Activated T-cell treated with anti-CD3 and anti-CD28 coated beads, Interleukin-2, amount 50 U/mL, for 72 hours (primary cell): ENCODE results near the gene GOLT1A. TPM values are rescaled to one million over a fixed set of nuclear protein-coding genes. Genes with fewer than 3 reads are reported as not detected.
A peak's percentile ranks its signal among the peaks of the same experiment; 100 is the strongest.

Experiments
- ATAC-seq, 2 donors: fragments of 150-1000 bp; cut with Tn5 transposase; replicated peaks in 1 of 2; 2 replicates each; pipeline ENCODE4 v1.10.0; 2021; ENCODE audit warnings: moderate library complexity in 2 of 2, mild to moderate bottlenecking in 1 of 2
- DNase-seq, 2 donors: peaks; one replicate each; pipeline ENCODE4 v3.0.0; 2021 to 2022; ENCODE audit warnings: mixed read lengths in 1 of 2
- H3K27ac Mint-ChIP-seq: one replicate; pipeline ENCODE4 v1.8.0; 2022; ENCODE audit warnings: mild to moderate bottlenecking, moderate library complexity, mixed read lengths
- H3K27me3 Mint-ChIP-seq: one replicate; pipeline ENCODE4 v1.8.0; 2022; ENCODE audit warnings: low read depth, mixed read lengths
- H3K36me3 Mint-ChIP-seq, 2 donors: one replicate each; pipeline ENCODE4 v1.8.0; 2022; ENCODE audit warnings: mixed read lengths in 2 of 2, mild to moderate bottlenecking in 1 of 2; ENCODE audit not compliant: insufficient read depth in 2 of 2
- H3K4me1 Mint-ChIP-seq: one replicate; pipeline ENCODE4 v1.8.0; 2022; ENCODE audit warnings: low read depth, mixed read lengths
- H3K4me3 Mint-ChIP-seq, 2 donors: one replicate each; pipeline ENCODE4 v1.8.0; 2022; ENCODE audit warnings: mild to moderate bottlenecking in 2 of 2, mixed read lengths in 2 of 2, moderate library complexity in 2 of 2
- H3K9me3 Mint-ChIP-seq, 2 donors: one replicate each; pipeline ENCODE4 v1.8.0; 2022; ENCODE audit warnings: mixed read lengths in 2 of 2
- total RNA-seq, 2 donors: library from RNA; stranded (reverse); gene quantifications; one replicate each; pipeline ENCODE4 v1.2.3, GENCODE V29; 2022

The GOLT1A gene
- total RNA-seq, 2 donors from 2014 or later: 0.58 to 0.76 TPM

- no peak overlapping the region for H3K27ac Mint-ChIP-seq
- H3K4me3 Mint-ChIP-seq: no peak overlapping the region
- H3K4me1 Mint-ChIP-seq: no peaks in the 10 kb centered on the region
- DNase-seq (no peak), ATAC-seq (no peak)
- no peaks in the 10 kb centered on the region for H3K36me3 Mint-ChIP-seq
- no peaks in the 10 kb centered on the region for H3K9me3 Mint-ChIP-seq
- no peaks in the 10 kb centered on the region for H3K27me3 Mint-ChIP-seq
These were observed 8.4 kb upstream of the GOLT1A start for GRCh38 chr1:204222006-204222763.

GRCh38 chr1:204221271-204221670, 7.5 kb upstream of the GOLT1A start:
- Mint-ChIP-seq H3K27me3 (no peaks in the 10 kb centered on the region), H3K4me3 (no peak overlapping the region), H3K4me1 (no peaks in the 10 kb centered on the region), H3K27ac (no peak overlapping the region), H3K36me3 (no peaks in the 10 kb centered on the region), H3K9me3 (no peaks in the 10 kb centered on the region)
- ATAC-seq (no peak), DNase-seq (no peak)

DNA sequence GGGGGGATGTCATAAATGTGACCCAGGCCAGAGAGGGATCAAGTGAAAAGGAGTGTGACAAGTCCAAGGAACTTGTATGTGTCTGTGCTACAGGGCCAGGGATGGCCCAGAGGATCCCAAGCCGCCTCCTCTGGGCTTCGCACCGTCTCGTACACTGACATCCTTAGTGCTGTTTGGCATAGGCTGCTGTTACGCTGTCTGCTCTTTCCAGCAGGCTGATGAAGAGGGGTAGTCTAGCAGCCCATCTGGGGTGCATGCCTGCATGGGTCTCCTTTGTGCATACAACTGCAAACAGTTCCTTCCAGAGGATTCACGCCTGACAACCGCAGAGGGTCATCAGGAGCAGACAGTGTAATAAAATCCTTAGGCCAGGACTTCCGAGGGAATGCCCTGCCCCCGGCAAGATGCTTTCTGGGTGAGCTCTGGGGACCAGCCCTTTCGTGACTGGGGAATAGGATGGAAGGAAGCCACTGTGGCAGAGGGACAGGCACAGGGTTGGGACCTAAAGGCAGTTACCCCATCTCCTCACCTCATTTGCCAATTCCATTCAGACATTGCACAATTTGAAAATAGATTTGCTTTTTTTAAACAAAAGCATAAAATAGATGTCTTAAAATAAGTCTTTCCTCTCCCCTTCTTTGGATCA, 6.3 kb upstream of the GOLT1A start:
- Mint-ChIP-seq H3K36me3 (no peaks in the 10 kb centered on the region), H3K27me3 (no peaks in the 10 kb centered on the region), H3K4me1 (no peaks in the 10 kb centered on the region), H3K4me3 (no peak overlapping the region), H3K9me3 (no peaks in the 10 kb centered on the region), H3K27ac (no peak overlapping the region)
- ATAC-seq (no peak), DNase-seq (no peak)

- Mint-ChIP-seq H3K9me3 (no peaks in the 10 kb centered on the region), H3K27ac (no peak overlapping the region), H3K36me3 (no peaks in the 10 kb centered on the region), H3K4me1 (peaks cover 6% of the 10 kb centered on the region), H3K27me3 (no peaks in the 10 kb centered on the region), H3K4me3 (no peak overlapping the region)
- DNase-seq (no peak), ATAC-seq (no peak)
These were observed 4.8 kb upstream of the GOLT1A start for GRCh38 chr1:204218552-204218951.

- no peak overlapping the region for H3K4me3 Mint-ChIP-seq
- no peaks in the 10 kb centered on the region for H3K27me3 Mint-ChIP-seq
- H3K36me3 Mint-ChIP-seq: no peaks in the 10 kb centered on the region
- H3K27ac Mint-ChIP-seq: no peak overlapping the region
- H3K9me3 Mint-ChIP-seq: no peaks in the 10 kb centered on the region
- DNase-seq: no peak
- ATAC-seq: no peak
- H3K4me1 Mint-ChIP-seq: peaks cover 6% of the 10 kb centered on the region
These were observed 3.8 kb upstream of the GOLT1A start for GRCh38 chr1:204217648-204218000.

DNA sequence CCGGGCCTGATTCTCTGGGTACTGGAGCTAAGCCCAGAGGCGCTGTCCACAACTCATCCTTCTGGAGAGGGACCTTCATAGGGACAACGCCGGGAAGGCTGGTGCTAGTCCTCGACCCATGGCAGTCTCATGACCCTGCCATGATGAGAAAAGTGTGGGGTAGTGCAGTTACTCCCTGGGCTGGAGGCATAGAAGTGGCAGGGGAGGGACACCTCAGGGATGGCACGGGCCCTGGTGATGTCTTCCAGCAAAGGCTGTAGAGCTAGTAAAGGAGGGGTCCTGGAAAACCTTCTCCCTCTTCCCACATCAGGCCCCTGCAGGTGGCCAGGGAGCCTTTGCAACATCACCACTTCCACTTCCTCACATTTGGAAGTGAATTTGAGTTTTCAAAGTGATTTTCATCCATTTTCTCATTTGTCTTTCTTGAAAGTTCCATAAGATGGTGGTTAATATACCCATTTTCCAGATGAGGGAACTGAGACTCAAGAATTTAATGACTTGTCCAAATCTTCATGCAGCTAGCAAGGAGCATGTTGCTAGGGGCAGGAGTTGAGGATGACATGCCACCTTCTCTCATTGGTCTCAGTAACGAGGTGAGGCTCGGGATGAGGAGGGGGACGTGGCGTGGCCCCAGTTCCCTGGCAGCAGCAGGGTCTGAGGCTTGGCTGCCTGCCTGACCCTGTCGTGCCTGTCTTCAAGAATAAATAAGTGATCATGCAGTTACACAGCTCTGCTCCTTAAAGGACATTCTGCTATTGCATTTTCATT, 3.3 kb upstream of the GOLT1A start:
- Mint-ChIP-seq H3K9me3 (no peaks in the 10 kb centered on the region), H3K27ac (no peak overlapping the region), H3K4me1 (peaks cover 6% of the 10 kb centered on the region), H3K4me3 (no peak overlapping the region), H3K27me3 (no peaks in the 10 kb centered on the region), H3K36me3 (no peaks in the 10 kb centered on the region)
- ATAC-seq: no peak
- no peak for DNase-seq

DNA sequence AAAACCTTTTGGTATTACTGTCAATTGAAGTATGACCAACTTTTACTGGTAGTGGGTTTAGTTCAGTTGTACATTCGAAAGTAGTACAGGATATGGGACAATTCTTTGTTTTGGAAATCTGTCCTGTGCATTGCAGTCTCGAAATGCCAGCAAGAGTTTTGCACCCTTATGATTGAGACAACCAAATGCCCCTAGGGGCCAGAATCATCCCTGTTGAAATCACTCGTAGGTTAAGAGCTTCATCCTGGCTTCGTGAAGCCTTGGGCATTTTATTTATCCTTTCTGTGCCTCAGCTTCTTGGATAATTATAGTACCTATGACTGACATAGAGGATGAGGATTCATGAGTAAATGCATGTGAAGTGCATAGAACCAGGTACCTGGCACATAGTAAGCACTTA, 2.4 kb upstream of the GOLT1A start:
- H3K27me3 Mint-ChIP-seq: no peaks in the 10 kb centered on the region
- peaks cover 6% of the 10 kb centered on the region for H3K4me1 Mint-ChIP-seq
- H3K4me3 Mint-ChIP-seq: no peak overlapping the region
- H3K36me3 Mint-ChIP-seq: no peaks in the 10 kb centered on the region
- no peaks in the 10 kb centered on the region for H3K9me3 Mint-ChIP-seq
- no peak overlapping the region for H3K27ac Mint-ChIP-seq
- ATAC-seq (no peak), DNase-seq (no peak)

GRCh38 chr1:204212715-204213114, 1.1 kb downstream of the GOLT1A start:
- no peaks in the 10 kb centered on the region for H3K36me3 Mint-ChIP-seq
- H3K27me3 Mint-ChIP-seq: no peaks in the 10 kb centered on the region
- no peak overlapping the region for H3K27ac Mint-ChIP-seq
- no peak overlapping the region for H3K4me3 Mint-ChIP-seq
- H3K4me1 Mint-ChIP-seq: peaks cover 6% of the 10 kb centered on the region
- ATAC-seq: no peak
- no peaks in the 10 kb centered on the region for H3K9me3 Mint-ChIP-seq
- DNase-seq: no peak

DNA sequence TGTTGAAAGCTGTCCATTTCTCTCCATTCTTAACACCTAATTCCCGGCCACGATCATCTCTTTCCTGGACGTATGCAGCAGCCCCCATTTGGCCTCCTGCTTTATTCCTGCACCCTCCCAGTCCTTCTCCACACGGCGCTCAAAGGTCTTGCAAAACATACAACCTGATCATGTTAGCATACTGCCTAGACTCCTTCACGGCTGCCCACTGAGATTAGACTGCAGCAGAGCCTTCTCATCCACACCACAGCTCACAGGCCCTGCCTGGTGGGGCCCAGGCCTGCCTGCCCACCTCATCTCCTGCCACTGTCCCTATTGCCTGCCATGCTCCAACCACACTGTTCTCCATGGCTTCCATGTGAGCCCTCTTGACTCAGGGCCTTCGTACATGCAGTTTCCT, 2.7 kb downstream of the GOLT1A start:
- Mint-ChIP-seq H3K4me1 (peaks cover 11% of the 10 kb centered on the region), H3K36me3 (no peaks in the 10 kb centered on the region), H3K4me3 (no peak overlapping the region), H3K27ac (no peak overlapping the region), H3K27me3 (peaks cover 10% of the 10 kb centered on the region), H3K9me3 (no peaks in the 10 kb centered on the region)
- DNase-seq (no peak), ATAC-seq (no peak)

GRCh38 chr1:204207136-204207616, 6.6 kb downstream of the GOLT1A start:
- no peak overlapping the region for H3K4me3 Mint-ChIP-seq
- DNase-seq (peak; percentile 79 to 82), ATAC-seq (peak; percentile 92 to 94)
- H3K4me1 Mint-ChIP-seq: peaks cover 5% of the 10 kb centered on the region
- H3K36me3 Mint-ChIP-seq: no peaks in the 10 kb centered on the region
- peaks cover 30% of the 10 kb centered on the region for H3K27me3 Mint-ChIP-seq
- H3K9me3 Mint-ChIP-seq: no peaks in the 10 kb centered on the region
- H3K27ac Mint-ChIP-seq: no peak overlapping the region

DNA sequence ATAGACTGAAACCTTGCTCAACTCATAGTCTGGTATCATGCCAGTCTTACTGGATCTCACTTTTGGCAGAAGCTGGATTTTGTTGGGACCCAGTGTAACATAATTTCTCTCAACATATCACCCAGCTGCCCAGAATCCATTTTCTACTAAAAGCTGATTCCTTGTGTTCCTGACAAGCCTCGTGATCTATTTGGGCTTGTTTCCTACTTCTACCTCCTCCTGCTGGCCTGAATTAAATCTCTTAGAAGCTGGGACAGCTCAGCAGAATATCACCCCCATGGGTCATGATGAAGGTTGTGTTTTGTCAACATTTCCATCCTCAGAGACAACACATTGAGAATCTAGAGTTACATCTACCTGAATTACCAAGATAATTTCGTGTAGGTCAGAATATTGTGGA, 7.7 kb downstream of the GOLT1A start:
- no peak for ATAC-seq
- H3K9me3 Mint-ChIP-seq: no peaks in the 10 kb centered on the region
- DNase-seq: no peak
- peaks cover 30% of the 10 kb centered on the region for H3K27me3 Mint-ChIP-seq
- H3K36me3 Mint-ChIP-seq: no peaks in the 10 kb centered on the region
- H3K4me3 Mint-ChIP-seq: no peak overlapping the region
- peaks cover 5% of the 10 kb centered on the region for H3K4me1 Mint-ChIP-seq
- H3K27ac Mint-ChIP-seq: no peak overlapping the region

GRCh38 chr1:204205486-204205885, 8.3 kb downstream of the GOLT1A start:
- peaks cover 30% of the 10 kb centered on the region for H3K27me3 Mint-ChIP-seq
- no peak for ATAC-seq
- no peaks in the 10 kb centered on the region for H3K9me3 Mint-ChIP-seq
- peaks cover 5% of the 10 kb centered on the region for H3K4me1 Mint-ChIP-seq
- no peak overlapping the region for H3K4me3 Mint-ChIP-seq
- no peak overlapping the region for H3K27ac Mint-ChIP-seq
- no peak for DNase-seq
- H3K36me3 Mint-ChIP-seq: no peaks in the 10 kb centered on the region

DNA sequence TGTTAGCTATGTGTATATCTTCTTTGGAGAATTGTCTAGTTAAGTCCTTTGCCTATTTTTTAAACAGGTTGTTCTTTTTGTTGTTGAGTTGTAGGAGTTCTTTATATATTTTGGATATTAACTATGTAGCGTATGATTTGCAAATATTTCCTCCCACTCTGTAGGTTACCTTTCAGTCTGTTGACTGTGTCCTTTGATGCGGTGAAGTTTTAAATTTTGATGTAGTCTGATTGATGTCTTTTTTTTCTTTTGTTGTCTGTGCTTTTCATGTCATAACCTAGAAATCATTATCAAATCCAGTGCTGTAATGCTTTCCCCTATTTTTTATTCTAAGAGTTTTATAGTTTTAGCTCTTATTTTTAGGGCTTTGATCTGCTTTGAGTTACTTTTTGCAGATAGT, 8.8 kb downstream of the GOLT1A start:
- DNase-seq (no peak), ATAC-seq (no peak)
- Mint-ChIP-seq H3K27ac (no peak overlapping the region), H3K4me3 (no peak overlapping the region), H3K36me3 (no peaks in the 10 kb centered on the region), H3K9me3 (no peaks in the 10 kb centered on the region), H3K4me1 (peaks cover 5% of the 10 kb centered on the region), H3K27me3 (peaks cover 30% of the 10 kb centered on the region)
